HepG2 (cell line): ENCODE measurements around the gene FDXACB1. TPM values are rescaled to one million over a fixed set of nuclear protein-coding genes. Genes with fewer than 3 reads are reported as not detected.

Experiments
- CTCF ChIP-seq: sonication (generic); formaldehyde crosslinking; IDR thresholded peaks from 2 replicates; pipeline ENCODE4 v1.5.0; 2020; ENCODE audit warnings: mild to moderate bottlenecking, missing genetic modification reagents, moderate library complexity
- FOSL2 ChIP-seq: sonication (generic); formaldehyde crosslinking; IDR thresholded peaks from 2 replicates; pipeline ENCODE4 v1.4.0; 2020; ENCODE audit warnings: missing genetic modification reagents
- NFE2L1 ChIP-seq: sonication (generic); formaldehyde crosslinking; IDR thresholded peaks from 2 replicates; pipeline ENCODE4 v1.4.0; 2020; ENCODE audit warnings: missing genetic modification reagents, mild to moderate bottlenecking, borderline replicate concordance
- POLR2AphosphoS2 ChIP-seq: IDR thresholded peaks from 2 replicates; pipeline ENCODE4 v1.6.1; 2011; ENCODE audit warnings: low read depth, low read length, improper control_type of control experiment
- PRDM4 ChIP-seq: sonication (generic); formaldehyde crosslinking; IDR thresholded peaks from 2 replicates; pipeline ENCODE4 v1.9.0; 2021; ENCODE audit warnings: missing genetic modification reagents, borderline replicate concordance
- SIN3B ChIP-seq: fragments of 150-350 bp; IDR thresholded peaks from 2 replicates; pipeline ENCODE4 v1.6.1; 2014; ENCODE audit warnings: low read length
- STAG1 ChIP-seq: sonication (generic); formaldehyde crosslinking; IDR thresholded peaks from 2 replicates; pipeline ENCODE4 v1.4.0; 2020; ENCODE audit warnings: missing genetic modification reagents
- ZNF335 ChIP-seq: sonication (generic); formaldehyde crosslinking; IDR thresholded peaks from 2 replicates; pipeline ENCODE4 v1.4.0; 2020; ENCODE audit warnings: missing genetic modification reagents
- ZNF354B ChIP-seq: sonication (generic); formaldehyde crosslinking; IDR thresholded peaks from 2 replicates; pipeline ENCODE4 v1.8.0; 2022; ENCODE audit warnings: mild to moderate bottlenecking, missing genetic modification reagents
- ZNF704 ChIP-seq: sonication (generic); formaldehyde crosslinking; IDR thresholded peaks from 2 replicates; pipeline ENCODE4 v1.8.1; 2023; ENCODE audit warnings: mild to moderate bottlenecking, inconsistent platforms, moderate library complexity, missing genetic modification reagents, borderline replicate concordance
- polyA plus RNA-seq, 8 experiments: library from polyadenylated mRNA; depleted of rRNA in 3 of 8; stranded (reverse) in 7 of 8; unstranded in 1 of 8; fragments of >200 nt; fragmentation: Illumina TruSeq in 4 of 8; extraction: Trizol in 4 of 8; gene quantifications; 2 replicates each; pipeline versions ENCODE4 v1.2.1 to v1.2.3, GENCODE V29; 2011 to 2016; ENCODE audit warnings: low read depth in 4 of 8, missing spikeins in 1 of 8, mixed read lengths in 1 of 8; ENCODE audit not compliant: insufficient read depth in 1 of 8
- total RNA-seq, 5 experiments: library from RNA; depleted of rRNA; stranded (reverse); fragments of >200 nt; fragmentation: Illumina TruSeq; extraction: Trizol; gene quantifications; 2 replicates each; pipeline ENCODE4 v1.2.3, GENCODE V29; 2016; ENCODE audit warnings: low read depth in 1 of 5

FDXACB1 gene
- total and polyA plus RNA-seq, 2 of the 13 experiments (the other 11 are each of a cell fraction or from before 2014, with no cell fraction given) = 1.1 to 3.4 TPM

- TF ChIP-seq CTCF (CRISPR knock-in tag) (peak; percentile 57), NFE2L1 (no peak), POLR2AphosphoS2 (no peak), FOSL2 (CRISPR knock-in tag) (no peak), PRDM4 (CRISPR knock-in tag) (no peak), ZNF335 (no peak), ZNF704 (CRISPR knock-in tag) (no peak), STAG1 (CRISPR knock-in tag) (peak; percentile 73), SIN3B (no peak), ZNF354B (no peak)
These were observed 45.4 kb downstream of the FDXACB1 start (continued) for GRCh38 chr11:111833524-111833923.
